Pancreas (tissue), 10 donors: ENCODE results near the gene IGSF5. TPM values are rescaled to one million over a fixed set of nuclear protein-coding genes. Genes with fewer than 3 reads are reported as not detected.

Source experiments
- ATAC-seq, 4 donors: fragments of 200-7000 bp; cut with Tn5 transposase; one replicate each; pipeline versions ENCODE4 v1.8.0 to v1.9.1; 2020; ENCODE audit warnings: mild to moderate bottlenecking in 4 of 4, moderate library complexity in 4 of 4
- DNase-seq, 6 donors: peaks; one replicate each; pipeline ENCODE4 v3.0.0-alpha.2; 2020
- FAIRE-seq: peaks from 2 replicates; lab custom pipeline; 2012; peaks lifted over from hg19 to GRCh38; lab: Jason Lieb, UNC
- H3K27ac ChIP-seq, 4 donors: fragments of 200-600 bp; sonication (generic); 1 replicate in 3 of 4; 2 replicates in 1 of 4; pipeline versions ENCODE4 v1.5.0 to v1.8.0; 2020
- H3K27me3 ChIP-seq, 4 donors: fragments of 200-600 bp; one replicate each; pipeline ENCODE4 v1.8.0; 2021
- H3K36me3 ChIP-seq, 3 donors: fragments of 200-600 bp; sonication (generic) in 1 of 3; one replicate each; pipeline versions ENCODE4 v1.5.0 to v1.8.0; 2020 to 2021
- H3K4me1 ChIP-seq, 3 donors: fragments of 200-600 bp; one replicate each; pipeline ENCODE4 v1.8.0; 2021
- H3K4me3 ChIP-seq, 4 donors: fragments of 200-600 bp; sonication (generic) in 2 of 4; one replicate each; pipeline versions ENCODE4 v1.5.0 to v1.8.0; 2020 to 2021
- H3K9me3 ChIP-seq, 4 donors: fragments of 200-600 bp; one replicate each; pipeline ENCODE4 v1.8.0; 2021
- CTCF ChIP-seq, 4 donors: fragments of 200-600 bp; sonication (generic) in 3 of 4; IDR thresholded peaks; one replicate each; pipeline versions ENCODE4 v1.5.0 to v1.8.0; 2021; ENCODE audit warnings: antibody characterized with exemption in 4 of 4
- WGBS, 2 donors: extraction: QIAGEN DNeasy Blood & Tissue Kit; methylation state at CpG; one replicate each; pipeline ENCODE4 v1.1.7; 2013; 5-methylcytosine and 5-hydroxymethylcytosine counted together
- intact Hi-C, 3 donors: fragments of 100-400 bp; cut with DNase I; formaldehyde crosslinking; loops; one replicate each; pipeline versions ENCODE4 v1.11.1 to v1.14.2; 2022
- polyA plus RNA-seq, 2 donors: library from polyadenylated mRNA; stranded (reverse); fragments of 200-250 nt; gene quantifications; one replicate each; pipeline ENCODE4 v1.2.3, GENCODE V29; 2013
- total RNA-seq, 6 donors: library from RNA; stranded (reverse); fragmentation: NEBNext Ultra II Directional in 4 of 6; extraction: Animal tissue kit (Norgen Biotek cat#: 25700) in 4 of 6; gene quantifications; one replicate each; pipeline versions ENCODE4 v1.2.1 to v1.2.4, GENCODE V29; 2021 to 2023
- donor health status: healthy with polysubstance abuse.
- donor health status: DM: no; HTN: no; CAD: no; lungs with moderate emphysema.
- donor health status: DM: no; HTN: no; CAD: no.
- donor health status: control.
- donor health status: control.
- donor health status: Bipolar disorder and iron deficiency.
- donor health status: DM: yes; HTN: yes; CAD: no.
- donor health status: DM: no; HTN: no; CAD: no.
- donor health status: DM: no; HTN: no; CAD: no.
- donor health status: DM: yes; HTN: yes; CAD: no.

Gene IGSF5
- total and polyA plus RNA-seq, 8 donors: 0.57 to 4.7 (median 1.3) TPM

DNA sequence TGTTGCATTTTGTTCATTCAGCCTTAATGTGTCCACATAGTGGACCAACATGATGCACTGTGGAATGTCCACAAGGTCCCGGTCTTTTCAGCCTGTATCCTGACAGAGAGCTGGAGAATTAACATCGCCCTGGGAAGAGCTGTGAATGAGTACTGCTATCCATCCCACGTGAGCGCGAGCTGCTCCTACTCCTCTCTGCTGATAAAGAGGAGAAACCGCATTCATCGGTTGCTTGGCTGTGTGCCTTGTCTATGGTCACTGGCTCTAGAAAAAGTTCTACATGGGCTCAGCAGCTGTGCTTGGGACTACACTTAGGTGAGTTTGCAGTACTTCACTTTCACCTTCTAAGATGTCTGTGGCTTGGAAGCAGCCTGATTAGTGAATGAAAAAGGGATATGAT, 31.1 kb upstream of the IGSF5 start:
- no peaks in the 10 kb centered on the region for H3K9me3 ChIP-seq
- ATAC-seq: no peak
- no peaks in the 10 kb centered on the region for H3K27me3 ChIP-seq
- intact Hi-C loops: no loop called here
- 82 to 94% methylated on average over 7 of the region's 7 CpGs for WGBS, 2 donors
- no peak for DNase-seq
- no peak overlapping the region for H3K4me3 ChIP-seq
- H3K36me3 ChIP-seq: no peaks in the 10 kb centered on the region
- FAIRE-seq: no peak
- H3K27ac ChIP-seq: no peak overlapping the region
- no peaks in the 10 kb centered on the region for H3K4me1 ChIP-seq
- TF ChIP-seq CTCF (IDR thresholded peaks at IDR 0.05): no peak

DNA sequence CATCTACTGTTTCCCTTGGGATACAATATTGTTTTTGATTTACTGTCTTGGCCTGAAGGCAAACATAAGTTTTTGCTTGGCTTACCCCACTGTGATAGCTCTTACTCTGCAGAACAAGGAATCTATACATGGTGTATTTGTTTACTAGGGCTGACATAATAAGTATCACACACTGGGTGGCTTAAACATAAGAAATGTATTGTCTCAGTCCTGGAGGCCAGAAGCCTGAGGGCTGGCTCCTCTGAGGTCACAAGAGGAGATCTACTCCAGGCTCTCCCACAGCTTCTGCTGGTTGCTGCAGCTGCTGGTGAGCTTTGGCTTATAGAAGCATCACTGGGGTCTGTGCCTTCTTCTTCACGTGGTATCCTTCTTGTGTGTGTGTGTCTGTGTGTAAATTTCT, 30.7 kb upstream of the IGSF5 start:
- Histone ChIP-seq H3K9me3 (no peaks in the 10 kb centered on the region), H3K27me3 (no peaks in the 10 kb centered on the region), H3K4me1 (no peaks in the 10 kb centered on the region), H3K27ac (no peak overlapping the region), H3K4me3 (no peak overlapping the region), H3K36me3 (no peaks in the 10 kb centered on the region)
- WGBS, 2 donors: 78 to 81% methylated on average over 1 of the region's 1 CpG
- FAIRE-seq: no peak
- intact Hi-C loops: no loop called here
- no peak for DNase-seq
- ATAC-seq: no peak
- no peak for TF ChIP-seq CTCF (IDR thresholded peaks at IDR 0.05)

GRCh38 chr21:39715804-39716397, 29.1 kb upstream of the IGSF5 start:
- Histone ChIP-seq H3K27me3 (no peaks in the 10 kb centered on the region), H3K4me3 (no peak overlapping the region), H3K4me1 (no peaks in the 10 kb centered on the region), H3K9me3 (no peaks in the 10 kb centered on the region), H3K27ac (no peak overlapping the region), H3K36me3 (no peaks in the 10 kb centered on the region)
- intact Hi-C loops: loop anchor here in 2 of 3 donors (5.0 kb wide), 2 partner anchors 194 to 199 kb away; no protein-coding TSS in a partner anchor
- peak; percentile 44 to 69 (median 58) for TF ChIP-seq CTCF (IDR thresholded peaks at IDR 0.05)
- 28 to 33% methylated on average over 10 of the region's 10 CpGs for WGBS, 2 donors
- DNase-seq (peak in 5 of 6 donors; percentile 38 to 67 (median 46)), FAIRE-seq (no peak), ATAC-seq (peak; percentile 57 to 87 (median 80))

GRCh38 chr21:39720126-39720778, 24.7 kb upstream of the IGSF5 start:
- ATAC-seq (no peak), DNase-seq (no peak), FAIRE-seq (no peak)
- Histone ChIP-seq H3K27ac (no peak overlapping the region), H3K4me3 (no peak overlapping the region), H3K9me3 (no peaks in the 10 kb centered on the region), H3K4me1 (no peaks in the 10 kb centered on the region), H3K36me3 (no peaks in the 10 kb centered on the region), H3K27me3 (no peaks in the 10 kb centered on the region)
- no peak for TF ChIP-seq CTCF (IDR thresholded peaks at IDR 0.05)
- intact Hi-C loops: loop anchor here in 1 of 3 donors (10.0 kb wide), 1 partner anchor 195 kb away; no protein-coding TSS in a partner anchor
- 80 to 87% methylated on average over 5 of the region's 5 CpGs for WGBS, 2 donors

GRCh38 chr21:39721885-39722284, 23.1 kb upstream of the IGSF5 start:
- ATAC-seq: no peak
- no peak for TF ChIP-seq CTCF (IDR thresholded peaks at IDR 0.05)
- FAIRE-seq: no peak

More at GRCh38 chr21:39721885-39722284, 23.1 kb upstream of the IGSF5 start:
- Histone ChIP-seq H3K27me3 (no peaks in the 10 kb centered on the region), H3K27ac (no peak overlapping the region), H3K4me1 (no peaks in the 10 kb centered on the region), H3K36me3 (no peaks in the 10 kb centered on the region), H3K4me3 (no peak overlapping the region), H3K9me3 (no peaks in the 10 kb centered on the region)
- intact Hi-C loops: loop anchor here in 1 of 3 donors (10.0 kb wide), 1 partner anchor 197 kb away; no protein-coding TSS in a partner anchor
- DNase-seq: no peak
- WGBS, 2 donors: 95 to 100% methylated on average over 1 of the region's 1 CpG
